ENCODE data around the gene DHCR24. TPM values are rescaled to one million over a fixed set of nuclear protein-coding genes. Genes with fewer than 3 reads are reported as not detected.

DHCR24 gene
- total RNA-seq, 1 donor from 2014 or later: 149 TPM

DNA sequence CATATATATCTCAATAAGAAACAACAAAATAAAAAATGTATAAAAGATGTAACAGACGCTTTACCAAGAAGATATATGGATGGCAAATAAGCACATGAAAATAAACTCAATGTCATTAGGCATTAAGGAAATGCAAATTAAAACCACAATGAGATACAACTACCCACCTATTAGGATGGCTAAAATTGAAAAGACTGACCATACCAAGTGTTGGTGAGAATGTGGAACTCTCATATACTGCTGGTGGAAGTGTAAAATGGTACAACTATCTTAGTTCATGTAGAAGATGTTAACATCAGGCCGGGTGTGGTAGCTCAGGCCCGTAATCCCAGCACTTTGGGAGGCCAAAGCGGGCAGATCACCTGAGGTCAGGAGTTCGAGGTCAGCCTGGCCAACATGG is 43.5 kb downstream of the DHCR24 start:
- H3K36me3 Mint-ChIP-seq: no peaks in the 10 kb centered on the region
- H3K9me3 Mint-ChIP-seq: no peaks in the 10 kb centered on the region
- TF ChIP-seq, protein P1, sequence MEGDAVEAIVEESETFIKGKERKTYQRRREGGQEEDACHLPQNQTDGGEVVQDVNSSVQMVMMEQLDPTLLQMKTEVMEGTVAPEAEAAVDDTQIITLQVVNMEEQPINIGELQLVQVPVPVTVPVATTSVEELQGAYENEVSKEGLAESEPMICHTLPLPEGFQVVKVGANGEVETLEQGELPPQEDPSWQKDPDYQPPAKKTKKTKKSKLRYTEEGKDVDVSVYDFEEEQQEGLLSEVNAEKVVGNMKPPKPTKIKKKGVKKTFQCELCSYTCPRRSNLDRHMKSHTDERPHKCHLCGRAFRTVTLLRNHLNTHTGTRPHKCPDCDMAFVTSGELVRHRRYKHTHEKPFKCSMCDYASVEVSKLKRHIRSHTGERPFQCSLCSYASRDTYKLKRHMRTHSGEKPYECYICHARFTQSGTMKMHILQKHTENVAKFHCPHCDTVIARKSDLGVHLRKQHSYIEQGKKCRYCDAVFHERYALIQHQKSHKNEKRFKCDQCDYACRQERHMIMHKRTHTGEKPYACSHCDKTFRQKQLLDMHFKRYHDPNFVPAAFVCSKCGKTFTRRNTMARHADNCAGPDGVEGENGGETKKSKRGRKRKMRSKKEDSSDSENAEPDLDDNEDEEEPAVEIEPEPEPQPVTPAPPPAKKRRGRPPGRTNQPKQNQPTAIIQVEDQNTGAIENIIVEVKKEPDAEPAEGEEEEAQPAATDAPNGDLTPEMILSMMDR (conservative IDR thresholded peaks at IDR 0.05): no peak
- H3K4me3 Mint-ChIP-seq: no peak overlapping the region
- H3K27me3 Mint-ChIP-seq: no peaks in the 10 kb centered on the region
- no peak for DNase-seq (ENCODE audit: extremely low spot score, unreplicated experiment)
- no peaks in the 10 kb centered on the region for H3K4me1 Mint-ChIP-seq (ENCODE audit: unreplicated experiment)
- no peak overlapping the region for H3K27ac Mint-ChIP-seq

DNA sequence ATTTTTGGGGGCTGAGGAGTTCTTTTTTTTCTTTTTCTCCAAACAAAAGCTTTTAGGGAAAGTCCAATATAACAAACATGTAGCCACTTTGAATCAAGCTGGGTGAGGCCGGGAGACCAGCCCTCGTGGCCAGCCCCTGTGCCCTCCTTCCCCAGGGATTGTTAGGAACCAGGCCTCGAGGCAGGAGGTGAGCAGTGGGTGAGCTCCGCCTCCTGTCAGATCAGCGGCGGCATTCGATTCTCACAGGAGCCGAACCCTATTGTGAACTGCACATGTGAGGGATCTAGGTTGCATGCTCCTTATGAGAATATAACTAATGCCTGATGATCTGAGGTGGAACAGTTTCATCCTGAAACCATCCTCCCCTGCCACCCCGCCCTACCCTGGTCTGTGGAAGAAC is 44.0 kb downstream of the DHCR24 start:
- no peaks in the 10 kb centered on the region for H3K4me1 Mint-ChIP-seq (ENCODE audit: unreplicated experiment)
- no peak overlapping the region for H3K27ac Mint-ChIP-seq
- H3K27me3 Mint-ChIP-seq: no peaks in the 10 kb centered on the region
- no peak overlapping the region for H3K4me3 Mint-ChIP-seq
- no peaks in the 10 kb centered on the region for H3K36me3 Mint-ChIP-seq
- H3K9me3 Mint-ChIP-seq: no peaks in the 10 kb centered on the region
- peak; percentile 25 for DNase-seq (ENCODE audit: extremely low spot score, unreplicated experiment)
- TF ChIP-seq, protein P1 (conservative IDR thresholded peaks at IDR 0.05): no peak

DNA sequence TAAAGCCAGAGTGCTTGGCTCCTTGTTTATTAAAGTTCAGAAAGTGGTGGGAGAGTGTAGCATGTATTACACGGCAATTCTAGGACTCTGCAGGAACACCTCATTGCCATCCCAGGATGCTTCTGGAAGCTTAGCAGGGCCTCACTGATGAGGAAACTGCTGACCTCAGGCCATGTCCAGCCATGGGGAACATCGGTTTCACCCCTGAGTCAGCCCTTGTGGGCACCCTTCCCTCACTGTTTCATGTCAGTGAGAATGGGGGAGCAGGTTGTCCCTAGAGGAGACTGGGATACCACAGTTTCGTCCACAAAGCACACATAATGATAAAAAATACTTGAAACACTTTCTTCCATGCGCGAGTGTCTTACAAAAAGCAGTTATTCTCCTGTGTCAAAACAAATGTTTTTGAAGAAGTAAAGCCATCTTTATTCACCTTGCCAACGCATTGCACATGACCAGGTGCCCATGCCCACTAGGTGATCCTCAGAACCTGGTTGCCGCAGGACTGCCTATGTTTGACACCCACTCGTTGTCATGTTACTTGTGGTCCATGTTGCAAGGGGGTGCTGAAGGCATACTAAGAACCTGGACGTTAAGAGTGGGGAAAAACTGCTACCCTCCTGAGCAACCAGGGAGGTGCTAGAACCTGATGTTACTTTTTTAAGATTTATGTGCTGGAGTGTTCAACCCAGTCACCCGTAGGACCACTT is 44.6 kb downstream of the DHCR24 start:
- no peaks in the 10 kb centered on the region for H3K9me3 Mint-ChIP-seq
- peak; percentile 34 for DNase-seq (ENCODE audit: extremely low spot score, unreplicated experiment)
- H3K4me3 Mint-ChIP-seq: no peak overlapping the region
- no peaks in the 10 kb centered on the region for H3K27me3 Mint-ChIP-seq
- H3K27ac Mint-ChIP-seq: no peak overlapping the region
- TF ChIP-seq, protein P1 (conservative IDR thresholded peaks at IDR 0.05): no peak
- H3K4me1 Mint-ChIP-seq (ENCODE audit: unreplicated experiment): no peaks in the 10 kb centered on the region
- no peaks in the 10 kb centered on the region for H3K36me3 Mint-ChIP-seq

DNA sequence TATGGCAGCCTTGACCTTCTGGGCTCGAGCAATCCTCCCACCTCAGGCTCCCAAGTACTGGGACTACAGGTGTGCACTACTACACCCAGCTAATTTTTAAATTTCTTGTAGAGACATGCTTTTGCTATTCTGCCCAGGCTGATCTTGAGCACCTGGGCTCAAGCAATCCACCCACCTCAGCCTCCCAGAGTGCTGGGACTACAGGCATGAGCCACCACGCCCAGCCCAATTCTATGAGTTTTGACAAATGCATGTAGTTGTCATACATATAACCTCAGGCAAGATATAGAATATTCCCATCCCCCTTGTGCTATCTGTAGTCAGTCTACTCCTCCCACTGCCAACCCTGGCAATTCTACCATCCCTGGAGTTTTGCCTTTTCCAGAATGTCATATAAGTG is 47.2 kb downstream of the DHCR24 start:
- Mint-ChIP-seq H3K4me3 (no peak overlapping the region), H3K27ac (peak overlapping the region; percentile 27), H3K9me3 (no peaks in the 10 kb centered on the region), H3K4me1 (ENCODE audit: unreplicated experiment) (no peaks in the 10 kb centered on the region), H3K27me3 (peaks cover 6% of the 10 kb centered on the region), H3K36me3 (no peaks in the 10 kb centered on the region)
- TF ChIP-seq, protein P1 (conservative IDR thresholded peaks at IDR 0.05): no peak
- peak; percentile 16 for DNase-seq (ENCODE audit: extremely low spot score, unreplicated experiment)

DNA sequence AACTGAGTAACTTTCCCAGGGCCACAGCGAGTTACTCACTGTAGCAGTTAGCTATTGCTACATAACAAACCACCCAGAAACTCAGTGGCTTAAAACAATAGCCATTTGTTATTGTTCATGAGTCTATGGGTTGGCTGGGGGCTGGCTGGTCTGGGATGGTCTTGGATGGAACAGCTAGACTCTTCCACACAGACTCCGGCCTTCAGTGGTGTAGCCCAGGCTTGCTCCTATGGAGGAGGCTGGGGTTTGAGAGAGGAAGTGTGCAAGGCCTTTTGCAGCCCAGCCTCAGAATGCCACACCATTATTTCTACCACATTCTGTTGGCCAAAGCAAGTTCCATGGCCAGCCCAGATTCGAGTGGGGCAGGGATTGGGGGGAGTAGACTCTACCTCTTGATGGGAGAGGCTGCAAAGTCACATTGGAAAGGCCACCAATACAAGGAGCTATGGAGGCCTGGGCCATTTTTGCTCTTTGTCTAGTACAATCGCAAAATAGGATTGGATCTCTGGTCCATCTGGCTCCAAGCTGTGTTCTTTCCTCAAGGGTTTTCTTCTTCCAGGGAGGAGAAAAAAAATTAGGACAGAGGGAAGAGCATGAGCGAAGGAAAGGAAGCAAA is 48.3 kb downstream of the DHCR24 start:
- H3K4me1 Mint-ChIP-seq (ENCODE audit: unreplicated experiment): no peaks in the 10 kb centered on the region
- H3K9me3 Mint-ChIP-seq: no peaks in the 10 kb centered on the region
- TF ChIP-seq, protein P1 (conservative IDR thresholded peaks at IDR 0.05): no peak
- DNase-seq (ENCODE audit: extremely low spot score, unreplicated experiment): peak; percentile 48
- H3K27ac Mint-ChIP-seq: no peak overlapping the region
- no peak overlapping the region for H3K4me3 Mint-ChIP-seq
- peaks cover 6% of the 10 kb centered on the region for H3K27me3 Mint-ChIP-seq
- no peaks in the 10 kb centered on the region for H3K36me3 Mint-ChIP-seq
